ENCODE measurements around the gene WDR7. TPM values are rescaled to one million over a fixed set of nuclear protein-coding genes. Genes with fewer than 3 reads are reported as not detected.
"Not testable (repeated sequence)": the region's sequence is repeated elsewhere in the genome, so short reads cannot be mapped to it uniquely, and the experiment has no call there.

WDR7 gene
- total RNA-seq, 2 experiments from 2014 or later = 16.0 to 19.0 TPM

DNA sequence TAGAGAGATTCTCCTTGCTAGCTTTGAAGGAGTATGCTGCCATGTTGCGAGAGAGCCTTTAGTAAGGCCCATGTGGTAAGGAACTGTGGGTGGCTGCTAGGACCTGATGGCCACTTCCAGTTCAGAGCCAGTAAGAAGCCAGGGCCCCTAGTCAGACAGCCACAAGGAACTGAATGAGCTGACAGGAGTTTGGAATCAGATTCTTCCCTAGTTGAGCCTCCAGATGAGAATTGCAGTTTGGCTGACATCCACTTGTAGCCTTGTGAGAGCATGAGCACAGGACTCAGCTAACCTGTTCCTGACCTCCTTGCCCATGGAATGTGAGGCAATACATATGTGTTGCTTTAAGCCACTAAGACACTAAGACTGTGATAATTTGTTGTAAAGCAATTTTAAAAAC lies 1.2 kb upstream of the WDR7 start:
- peaks cover 34% of the 10 kb centered on the region for H3K4me1 Mint-ChIP-seq (ENCODE audit: low read depth)
- H3K36me3 Mint-ChIP-seq (ENCODE audit: low read depth) = peaks cover 15% of the 10 kb centered on the region
- H3K27ac Mint-ChIP-seq = no peak overlapping the region
- ATAC-seq (no peak), DNase-seq (no peak)
- ChIA-PET CTCF (interaction anchor here (1.0 to 3.1 kb wide), 5 partner anchors 11 to 65 kb away, joined by 3 to 12 read pairs (median 3); partner anchors contain the start of gene TXNL1), POLR2A (interaction anchor here (6.2 kb wide), 1 partner anchor 11 kb away, joined by 29 read pairs; the partner anchor contains the start of gene TXNL1)
- H3K27me3 Mint-ChIP-seq = no peaks in the 10 kb centered on the region
- H3K4me3 Mint-ChIP-seq = peak overlapping the region; percentile 98
- TF ChIP-seq, protein P1, sequence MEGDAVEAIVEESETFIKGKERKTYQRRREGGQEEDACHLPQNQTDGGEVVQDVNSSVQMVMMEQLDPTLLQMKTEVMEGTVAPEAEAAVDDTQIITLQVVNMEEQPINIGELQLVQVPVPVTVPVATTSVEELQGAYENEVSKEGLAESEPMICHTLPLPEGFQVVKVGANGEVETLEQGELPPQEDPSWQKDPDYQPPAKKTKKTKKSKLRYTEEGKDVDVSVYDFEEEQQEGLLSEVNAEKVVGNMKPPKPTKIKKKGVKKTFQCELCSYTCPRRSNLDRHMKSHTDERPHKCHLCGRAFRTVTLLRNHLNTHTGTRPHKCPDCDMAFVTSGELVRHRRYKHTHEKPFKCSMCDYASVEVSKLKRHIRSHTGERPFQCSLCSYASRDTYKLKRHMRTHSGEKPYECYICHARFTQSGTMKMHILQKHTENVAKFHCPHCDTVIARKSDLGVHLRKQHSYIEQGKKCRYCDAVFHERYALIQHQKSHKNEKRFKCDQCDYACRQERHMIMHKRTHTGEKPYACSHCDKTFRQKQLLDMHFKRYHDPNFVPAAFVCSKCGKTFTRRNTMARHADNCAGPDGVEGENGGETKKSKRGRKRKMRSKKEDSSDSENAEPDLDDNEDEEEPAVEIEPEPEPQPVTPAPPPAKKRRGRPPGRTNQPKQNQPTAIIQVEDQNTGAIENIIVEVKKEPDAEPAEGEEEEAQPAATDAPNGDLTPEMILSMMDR (IDR thresholded peaks at IDR 0.05) = no peak
- peaks cover 2% of the 10 kb centered on the region for H3K9me3 Mint-ChIP-seq
- intact Hi-C loops (cut with micrococcal nuclease) = no loop called here

DNA sequence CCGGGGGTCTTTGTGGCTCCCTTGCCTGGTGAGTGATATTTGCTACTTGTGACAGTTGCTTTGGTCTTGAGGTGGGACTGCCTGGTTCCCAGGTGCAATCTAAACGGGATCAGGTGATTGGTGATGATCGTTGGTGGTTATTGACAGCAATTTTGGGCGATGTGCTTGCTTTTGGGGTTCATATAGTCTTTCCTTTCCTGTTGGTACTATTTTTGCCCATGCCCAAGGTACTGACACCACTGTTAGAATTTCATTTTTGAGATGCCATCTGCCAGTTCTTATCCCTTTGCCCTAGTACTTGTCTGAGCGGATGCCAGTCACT lies 573 bp downstream of the WDR7 start:
- ChIA-PET CTCF (interaction anchor here (0.9 to 3.1 kb wide), 5 partner anchors 9 to 910 kb away, joined by 3 to 12 read pairs (median 4); no protein-coding TSS in a partner anchor), POLR2A (interaction anchor here (0.6 to 6.2 kb wide), 5 partner anchors 8 to 929 kb away, joined by 3 to 29 read pairs (median 4); partner anchors contain the start of gene TXNL1)
- DNase-seq = no peak
- TF ChIP-seq, protein P1 (IDR thresholded peaks at IDR 0.05) = no peak
- peak overlapping the region; percentile 98 for H3K4me3 Mint-ChIP-seq
- no peak for ATAC-seq
- H3K27ac Mint-ChIP-seq = peak overlapping the region; percentile 97
- H3K36me3 Mint-ChIP-seq (ENCODE audit: low read depth) = peaks cover 15% of the 10 kb centered on the region
- intact Hi-C loops (cut with micrococcal nuclease) = no loop called here
- no peaks in the 10 kb centered on the region for H3K27me3 Mint-ChIP-seq
- peaks cover 47% of the 10 kb centered on the region for H3K4me1 Mint-ChIP-seq (ENCODE audit: low read depth)
- H3K9me3 Mint-ChIP-seq = peaks cover 2% of the 10 kb centered on the region

DNA sequence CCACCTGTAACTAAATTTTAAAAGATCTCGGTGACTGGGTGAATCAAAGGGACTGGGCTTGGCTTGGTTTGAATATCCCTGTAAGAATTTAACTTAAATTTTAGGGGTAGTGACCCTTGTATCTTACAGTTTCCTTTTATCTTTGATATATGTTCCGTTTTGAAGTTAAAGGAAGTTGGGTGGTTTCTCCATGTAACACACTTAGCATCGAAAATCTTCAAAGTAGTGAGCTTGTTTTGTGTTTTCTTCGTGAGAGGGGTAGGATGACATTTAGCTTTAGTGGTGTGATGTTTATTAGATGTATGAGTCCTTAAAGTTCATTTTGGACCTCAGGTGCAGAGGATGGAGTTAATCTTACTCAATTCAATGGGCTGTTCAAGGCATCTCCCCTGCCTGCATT lies 1.6 kb downstream of the WDR7 start:
- Mint-ChIP-seq H3K36me3 (ENCODE audit: low read depth) (peaks cover 16% of the 10 kb centered on the region), H3K27ac (peak overlapping the region; percentile 91), H3K4me3 (peak overlapping the region; percentile 98), H3K9me3 (peaks cover 2% of the 10 kb centered on the region), H3K27me3 (no peaks in the 10 kb centered on the region), H3K4me1 (ENCODE audit: low read depth) (peaks cover 41% of the 10 kb centered on the region)
- intact Hi-C loops (cut with micrococcal nuclease) = no loop called here
- ATAC-seq (no peak), DNase-seq (no peak)
- ChIA-PET CTCF (interaction anchor here (1.1 kb wide), 1 partner anchor 13 kb away, joined by 3 read pairs; no protein-coding TSS in a partner anchor), POLR2A (interaction anchor here (0.7 to 6.2 kb wide), 2 partner anchors 9 to 14 kb away, joined by 3 to 29 read pairs; partner anchors contain the start of gene TXNL1)
- TF ChIP-seq, protein P1 (IDR thresholded peaks at IDR 0.05) = no peak

DNA sequence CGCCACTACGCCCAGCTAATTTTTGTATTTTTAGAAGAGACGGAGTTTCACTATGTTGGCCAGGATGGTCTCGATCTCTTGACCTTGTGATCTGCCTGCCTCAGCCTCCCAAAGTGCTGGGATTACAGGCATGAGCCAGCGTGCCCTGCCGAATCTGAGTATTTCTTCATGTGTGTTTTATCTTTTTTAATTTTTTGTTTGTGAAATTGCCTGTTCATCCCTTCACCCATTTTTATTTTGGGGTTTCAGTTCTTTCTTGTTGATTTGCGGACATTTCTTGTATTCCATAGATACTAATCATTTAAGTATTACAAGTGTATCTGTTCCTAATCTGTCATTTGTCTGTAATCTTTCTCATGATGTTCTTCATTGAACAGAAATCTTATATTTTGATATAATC lies 3.1 kb downstream of the WDR7 start:
- ATAC-seq = not testable (repeated sequence)
- H3K4me1 Mint-ChIP-seq (ENCODE audit: low read depth) = peaks cover 41% of the 10 kb centered on the region

DNA sequence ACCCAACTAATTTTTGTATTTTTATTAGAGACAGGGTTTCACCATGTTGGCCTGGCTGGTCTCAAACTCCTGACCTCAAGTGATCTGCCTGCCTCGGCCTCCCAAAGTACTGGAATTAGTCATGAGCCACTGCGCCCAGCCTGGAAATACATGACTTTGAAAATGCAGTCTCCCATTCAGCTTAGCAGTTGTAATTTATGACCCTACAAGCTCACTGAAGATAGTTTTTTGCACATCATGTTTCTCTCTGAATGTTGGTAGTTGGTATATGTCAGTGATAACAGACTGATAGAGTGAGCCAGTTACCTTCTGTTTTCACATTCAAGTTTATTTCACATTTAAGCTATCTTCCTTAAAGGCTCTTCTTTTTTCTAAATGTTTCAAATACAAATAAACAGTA lies 7.1 kb downstream of the WDR7 start:
- Mint-ChIP-seq H3K4me1 (ENCODE audit: low read depth) (peaks cover 43% of the 10 kb centered on the region), H3K36me3 (ENCODE audit: low read depth) (peaks cover 20% of the 10 kb centered on the region), H3K27ac (no peak overlapping the region), H3K9me3 (peaks cover 2% of the 10 kb centered on the region), H3K27me3 (no peaks in the 10 kb centered on the region), H3K4me3 (no peak overlapping the region)
- intact Hi-C loops (cut with micrococcal nuclease) = no loop called here
- ChIA-PET POLR2A (no interaction called here), CTCF (interaction anchor here (1.3 kb wide), 1 partner anchor 12 kb away, joined by 4 read pairs; no protein-coding TSS in a partner anchor)
- ATAC-seq (no peak), DNase-seq (no peak)
- TF ChIP-seq, protein P1 (IDR thresholded peaks at IDR 0.05) = no peak

More for the DNA sequence above, 3.1 kb downstream of the WDR7 start:
- POLR2A ChIA-PET; CTCF ChIA-PET; intact Hi-C loops (cut with micrococcal nuclease); DNase-seq; H3K27ac Mint-ChIP-seq; H3K9me3 Mint-ChIP-seq; H3K27me3 Mint-ChIP-seq; H3K4me3 Mint-ChIP-seq: not testable (repeated sequence)
- peaks cover 16% of the 10 kb centered on the region for H3K36me3 Mint-ChIP-seq (ENCODE audit: low read depth)

Measured in activated CD8-positive, alpha-beta T cell treated with anti-CD3 and anti-CD28 coated beads for 36 hours (primary cell).